Kidney glomerular epithelial cell (primary cell): Measurements from ENCODE around the gene ZNF549.
A peak's percentile ranks its signal among the peaks of the same experiment; 100 is the strongest.

Experiments
- DNase-seq: peaks from one replicate; lab custom pipeline; 2025; lab: John Stamatoyannopoulos, UW

The ZNF549 gene

GRCh38 chr19:57566396-57567265, 39.5 kb downstream of the ZNF549 start:
- DNase-seq = no peak

DNA sequence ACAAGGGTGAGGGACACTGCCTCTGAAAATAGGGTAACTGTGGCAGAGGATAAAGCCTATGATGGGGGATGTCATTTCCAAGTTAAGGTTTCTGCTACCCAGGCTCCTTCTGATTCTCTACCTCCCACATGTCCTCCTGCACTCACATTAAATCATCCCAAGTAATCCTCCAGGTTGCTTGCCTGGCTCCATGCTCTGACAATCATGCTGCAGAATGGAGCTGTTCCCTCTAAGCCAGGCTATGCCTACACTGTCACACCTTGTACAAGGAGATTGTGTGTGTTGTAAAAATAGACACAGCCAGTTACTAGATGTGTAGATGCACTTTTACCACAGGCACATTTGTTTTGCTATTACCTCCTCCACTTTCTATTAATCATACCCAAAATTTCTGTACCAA, 43.6 kb downstream of the ZNF549 start:
- no peak for DNase-seq

DNA sequence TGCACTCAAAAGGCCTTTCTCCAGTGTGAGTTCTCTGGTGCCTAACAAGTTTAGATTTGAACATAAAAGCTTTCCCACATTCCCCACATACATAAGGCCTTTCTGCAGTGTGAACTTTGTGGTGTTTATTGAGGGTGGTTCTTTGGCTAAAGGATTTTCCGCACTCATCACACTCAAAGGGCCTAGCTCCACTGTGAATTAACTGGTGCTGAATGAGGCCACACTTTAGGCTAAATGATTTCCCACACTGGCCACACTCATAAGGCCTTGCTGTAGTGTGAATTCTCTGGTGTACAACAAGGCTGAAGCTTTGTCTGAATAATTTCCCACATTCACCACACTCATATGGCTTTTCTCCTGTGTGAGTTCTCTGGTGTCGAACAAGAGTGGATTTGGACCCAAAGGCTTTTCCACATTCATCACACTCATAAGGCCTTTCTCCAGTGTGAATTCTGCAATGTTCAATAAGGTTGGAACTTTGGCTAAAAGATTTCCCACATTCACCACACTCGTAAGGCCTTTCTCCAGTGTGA, 45.3 kb downstream of the ZNF549 start:
- no peak for DNase-seq

DNA sequence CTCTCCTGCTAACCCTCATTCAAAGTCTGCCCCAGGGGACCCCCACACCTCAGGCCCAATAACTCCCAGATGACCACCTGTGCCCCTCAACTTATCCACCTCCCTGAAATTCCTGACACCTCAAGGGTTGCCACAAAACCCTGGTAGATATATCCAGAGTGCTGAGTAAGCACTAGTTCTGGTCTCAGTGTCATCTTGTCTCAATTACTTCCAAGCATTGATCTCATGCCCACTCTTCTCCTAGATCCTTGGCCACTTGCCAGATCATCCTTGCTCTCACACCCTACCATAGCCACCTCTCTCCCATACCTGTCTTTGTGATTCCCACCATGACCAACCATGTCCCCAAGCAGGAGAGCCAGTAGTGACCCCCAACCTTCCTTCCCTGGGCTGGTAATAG, 49.5 kb downstream of the ZNF549 start:
- no peak for DNase-seq

- DNase-seq = peak; percentile 92
Measured at GRCh38 chr19:57578487-57579205, 51.5 kb downstream of the ZNF549 start, which contains the start of gene ZNF416. Gene ZNF416 (minus strand): TSS chr19:57578911. CDS start chr19:57578704, 207 bp downstream.

- DNase-seq = no peak
Measured at GRCh38 chr19:57583104-57583520, 56.0 kb downstream of the ZNF549 start.

- peak; percentile 80 for DNase-seq
Measured at GRCh38 chr19:57583521-57584416, 56.6 kb downstream of the ZNF549 start, which contains the start of gene ZIK1. Gene ZIK1 (plus strand): TSS chr19:57584145. CDS start chr19:57584357, 212 bp downstream.

- no peak for DNase-seq
Measured at GRCh38 chr19:57587529-57587928, 60.4 kb downstream of the ZNF549 start.

DNA sequence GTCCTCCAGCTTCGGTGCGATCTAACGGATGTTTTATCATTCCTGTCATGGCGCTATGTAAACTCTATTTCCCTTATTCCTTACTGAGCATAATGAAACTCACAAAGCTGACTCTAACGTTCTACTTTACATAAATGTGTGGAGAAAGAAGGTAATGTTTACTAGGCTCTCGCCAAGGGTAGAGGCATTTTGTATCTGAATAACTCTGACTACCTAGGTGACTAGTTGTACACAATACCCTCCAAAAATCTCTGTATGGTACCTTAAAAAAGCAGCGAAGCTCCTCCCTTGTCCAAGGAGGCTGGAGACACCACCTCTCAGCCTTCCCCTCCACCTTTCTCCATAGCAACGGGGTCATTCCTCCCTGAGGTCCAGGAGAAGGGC, 72.2 kb downstream of the ZNF549 start:
- DNase-seq = no peak

- DNase-seq = peak; percentile 78
Measured at GRCh38 chr19:57599761-57600383, 72.7 kb downstream of the ZNF549 start, which contains the start of gene ZNF530. Gene ZNF530 (plus strand): TSS chr19:57599885. CDS start chr19:57604346, 4,461 bp downstream.

DNA sequence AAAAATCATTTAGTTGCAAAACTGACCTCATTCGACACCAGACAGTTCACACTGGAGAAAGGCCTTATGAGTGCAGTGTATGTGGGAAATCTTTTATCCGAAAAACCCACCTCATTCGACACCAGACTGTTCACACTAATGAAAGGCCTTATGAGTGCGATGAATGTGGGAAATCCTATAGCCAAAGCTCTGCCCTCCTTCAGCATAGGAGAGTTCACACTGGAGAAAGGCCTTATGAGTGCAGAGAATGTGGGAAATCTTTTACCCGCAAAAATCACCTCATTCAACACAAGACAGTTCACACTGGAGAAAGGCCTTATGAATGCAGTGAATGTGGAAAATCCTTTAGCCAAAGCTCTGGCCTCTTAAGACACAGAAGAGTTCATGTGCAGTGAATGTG, 79.8 kb downstream of the ZNF549 start:
- no peak for DNase-seq
